ENCODE data around the gene FOLR2.

DNA sequence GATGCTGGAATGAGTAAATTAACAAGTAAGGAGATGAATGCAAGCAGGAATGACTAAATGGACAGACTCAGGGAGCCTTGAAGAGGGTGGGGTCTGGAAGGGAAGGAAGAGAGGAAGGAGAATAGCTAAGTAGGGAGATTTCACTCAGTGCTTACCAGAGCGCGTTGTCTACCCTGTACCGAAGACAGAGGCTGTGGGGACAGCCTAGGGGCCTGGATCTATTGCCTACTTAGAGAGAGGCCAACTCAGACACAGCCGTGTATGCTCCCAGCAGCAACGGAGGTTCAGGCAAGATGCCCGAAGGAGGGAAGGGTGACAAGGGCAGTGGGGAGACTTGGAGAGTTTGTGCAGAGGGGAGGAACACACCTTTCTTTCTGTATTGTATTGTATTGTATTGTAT, at the start of gene FOLR2:
- TF ChIP-seq POLR2A (IDR thresholded peaks at IDR 0.05; ENCODE audit: control extremely low read depth in 1 of 2, low read depth in 2 of 2, low read length in 2 of 2): no peak
- TF ChIP-seq SUZ12 (IDR thresholded peaks at IDR 0.05; ENCODE audit: low read length): no peak
- TF ChIP-seq, protein P1, sequence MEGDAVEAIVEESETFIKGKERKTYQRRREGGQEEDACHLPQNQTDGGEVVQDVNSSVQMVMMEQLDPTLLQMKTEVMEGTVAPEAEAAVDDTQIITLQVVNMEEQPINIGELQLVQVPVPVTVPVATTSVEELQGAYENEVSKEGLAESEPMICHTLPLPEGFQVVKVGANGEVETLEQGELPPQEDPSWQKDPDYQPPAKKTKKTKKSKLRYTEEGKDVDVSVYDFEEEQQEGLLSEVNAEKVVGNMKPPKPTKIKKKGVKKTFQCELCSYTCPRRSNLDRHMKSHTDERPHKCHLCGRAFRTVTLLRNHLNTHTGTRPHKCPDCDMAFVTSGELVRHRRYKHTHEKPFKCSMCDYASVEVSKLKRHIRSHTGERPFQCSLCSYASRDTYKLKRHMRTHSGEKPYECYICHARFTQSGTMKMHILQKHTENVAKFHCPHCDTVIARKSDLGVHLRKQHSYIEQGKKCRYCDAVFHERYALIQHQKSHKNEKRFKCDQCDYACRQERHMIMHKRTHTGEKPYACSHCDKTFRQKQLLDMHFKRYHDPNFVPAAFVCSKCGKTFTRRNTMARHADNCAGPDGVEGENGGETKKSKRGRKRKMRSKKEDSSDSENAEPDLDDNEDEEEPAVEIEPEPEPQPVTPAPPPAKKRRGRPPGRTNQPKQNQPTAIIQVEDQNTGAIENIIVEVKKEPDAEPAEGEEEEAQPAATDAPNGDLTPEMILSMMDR (IDR thresholded peaks at IDR 0.05; ENCODE audit: control extremely low read depth in 1 of 3, insufficient read depth in 1 of 3, low read depth in 1 of 3, low read length in 3 of 3): no peak
- TF ChIP-seq RBBP5 (IDR thresholded peaks at IDR 0.05; ENCODE audit: borderline replicate concordance, low read depth, low read length): no peak
- TF ChIP-seq EZH2 (IDR thresholded peaks at IDR 0.05; ENCODE audit: low read depth, low read length, severe bottlenecking): no peak
- TF ChIP-seq NRF1 (IDR thresholded peaks at IDR 0.05; ENCODE audit: low read depth, low read length): no peak

Measured in H1 (cell line).